ENCODE results near the gene CCL26. TPM values are rescaled to one million over a fixed set of nuclear protein-coding genes. Genes with fewer than 3 reads are reported as not detected.

CCL26 gene
- total and polyA plus RNA-seq, 2 of the 13 experiments (the other 11 are each of a cell fraction or from before 2014, with no cell fraction given): 0.16 TPM; not detected in 1

GRCh38 chr7:75727881-75728593 is 44.0 kb downstream of the CCL26 start (continued):
- TF ChIP-seq ZNF615 (CRISPR knock-in tag; IDR thresholded peaks at IDR 0.05; ENCODE audit: borderline replicate concordance) (no peak), RNF219 (CRISPR knock-in tag; IDR thresholded peaks at IDR 0.05) (no peak), ZUFSP (CRISPR knock-in tag; IDR thresholded peaks at IDR 0.05; ENCODE audit: borderline replicate concordance) (no peak), SIN3A (IDR thresholded peaks at IDR 0.05; ENCODE audit: borderline replicate concordance, low read depth, low read length) (no peak), KDM5B (CRISPR knock-in tag; IDR thresholded peaks at IDR 0.05; ENCODE audit: borderline replicate concordance) (no peak), JUN (CRISPR knock-in tag; IDR thresholded peaks at IDR 0.05) (no peak), ZNF710 (CRISPR knock-in tag; IDR thresholded peaks at IDR 0.05; ENCODE audit: borderline replicate concordance) (no peak), ZGPAT (CRISPR knock-in tag; IDR thresholded peaks at IDR 0.05) (peak; percentile 61; the same call in 1 of the 2 replicates), NR2F1 (CRISPR knock-in tag; IDR thresholded peaks at IDR 0.05) (no peak), RCOR2 (CRISPR knock-in tag; IDR thresholded peaks at IDR 0.05) (peak; percentile 57; the same call in 1 of the 2 replicates), SAP130 (CRISPR knock-in tag; IDR thresholded peaks at IDR 0.05; ENCODE audit: low read depth) (peak; percentile 83), ZNF777 (CRISPR knock-in tag; IDR thresholded peaks at IDR 0.05) (no peak), ZMYM3 (CRISPR knock-in tag; IDR thresholded peaks at IDR 0.05) (no peak; the same call in 1 of the 2 replicates), RBM39 (IDR thresholded peaks at IDR 0.05; ENCODE audit: low read depth, low read length, poor library complexity, severe bottlenecking) (no peak), BATF2 (CRISPR knock-in tag; IDR thresholded peaks at IDR 0.05) (no peak), ZNF616 (CRISPR knock-in tag; IDR thresholded peaks at IDR 0.05; ENCODE audit: low read depth) (no peak), EP300 (IDR thresholded peaks at IDR 0.05; ENCODE audit: low read depth in 2 of 2, low read length in 2 of 2) (peak in 1 of 2 experiments; percentile 79; a peak in 2 of 4 replicates), EP300 (CRISPR knock-in tag; IDR thresholded peaks at IDR 0.05; ENCODE audit: borderline replicate concordance) (peak; percentile 77; the same call in 1 of the 2 replicates), ZBTB14 (CRISPR knock-in tag; IDR thresholded peaks at IDR 0.05) (no peak)

Measured in HepG2 (cell line).